SK-N-SH (cell line): ENCODE results near the gene PDLIM5. TPM values are rescaled to one million over a fixed set of nuclear protein-coding genes. Genes with fewer than 3 reads are reported as not detected.

Experiments used
- CTCF ChIA-PET: fragments of 300-600, 350-600 bp; formaldehyde crosslinking; extraction: SDS; loops from one replicate; lab custom pipeline; 2021; lab: Yijun Ruan, JAX
- POLR2A ChIA-PET: fragments of 350-600 bp; sonication (Branson Sonifier 250); formaldehyde crosslinking; extraction: SDS; loops from one replicate; lab custom pipeline; 2020; ENCODE audit warnings: antibody characterized with exemption, inconsistent platforms; lab: Yijun Ruan, JAX
- DNase-seq: peaks from one replicate; pipeline ENCODE4 v3.0.0; 2012
- H2AFZ ChIP-seq: fragments of 200-600 bp; sonication (generic); 2 replicates; pipeline ENCODE4 v1.8.1; 2016; ENCODE audit warnings: antibody characterized with exemption, mild to moderate bottlenecking, low read depth
- H3F3A ChIP-seq: fragments of 200-600 bp; sonication (generic); replicated peaks from 2 replicates; pipeline ENCODE3; 2016; ENCODE audit warnings: antibody characterized with exemption, mild to moderate bottlenecking; ENCODE audit not compliant: insufficient read depth
- H3K27ac ChIP-seq, 2 experiments: fragments of 200-500 bp in 1 of 2; fragments of 200-600 bp in 1 of 2; sonication (Bioruptor generic) in 1 of 2; sonication (generic), shearing (Covaris generic) in 1 of 2; 2 replicates each; pipeline versions ENCODE4 v1.5.1 to v1.6.1; 2014 to 2016; ENCODE audit warnings: low read depth in 2 of 2, inconsistent platforms in 1 of 2, low read length in 1 of 2, mild to moderate bottlenecking in 1 of 2, mixed read lengths in 1 of 2
- H3K27me3 ChIP-seq: fragments of 200-600 bp; sonication (generic), shearing (Covaris generic); 2 replicates; pipeline ENCODE4 v1.6.1; 2016; ENCODE audit warnings: mixed run types; ENCODE audit not compliant: insufficient read depth
- H3K36me3 ChIP-seq, 2 experiments: fragments of 200-500 bp in 1 of 2; fragments of 200-600 bp in 1 of 2; sonication (Bioruptor generic) in 1 of 2; sonication (generic) in 1 of 2; replicated peaks in 1 of 2; 2 replicates each; pipeline versions ENCODE3 to v1.5.1; 2014 to 2016; ENCODE audit warnings: low read length in 1 of 2, mild to moderate bottlenecking in 1 of 2; ENCODE audit not compliant: insufficient read depth in 2 of 2, control insufficient read depth in 1 of 2
- H3K4me1 ChIP-seq, 2 experiments: fragments of 200-500 bp in 1 of 2; fragments of 200-600 bp in 1 of 2; sonication (Bioruptor generic) in 1 of 2; sonication (generic), shearing (Covaris generic) in 1 of 2; 2 replicates each; pipeline versions ENCODE4 v1.5.1 to v1.6.1; 2014 to 2016; ENCODE audit warnings: low read depth in 1 of 2, low read length in 1 of 2, mixed run types in 1 of 2; ENCODE audit not compliant: insufficient read depth in 2 of 2, control insufficient read depth in 1 of 2
- H3K4me2 ChIP-seq: fragments of 200-600 bp; sonication (generic), shearing (Covaris generic); 2 replicates; pipeline ENCODE4 v1.6.1; 2017; ENCODE audit warnings: mixed run types
- H3K4me3 ChIP-seq, 2 experiments: fragments of 200-500 bp in 1 of 2; fragments of 200-600 bp in 1 of 2; sonication (Bioruptor generic) in 1 of 2; sonication (generic), shearing (Covaris generic) in 1 of 2; 2 replicates each; pipeline versions ENCODE4 v1.5.1 to v1.8.1; 2014 to 2016; ENCODE audit warnings: low read depth in 2 of 2, inconsistent platforms in 1 of 2, low read length in 1 of 2, mild to moderate bottlenecking in 1 of 2, mixed read lengths in 1 of 2, moderate library complexity in 1 of 2
- H3K79me2 ChIP-seq: fragments of 200-600 bp; sonication (generic); 2 replicates; pipeline ENCODE4 v1.8.1; 2017; ENCODE audit warnings: mild to moderate bottlenecking; ENCODE audit not compliant: insufficient read depth
- H3K9ac ChIP-seq: fragments of 200-600 bp; sonication (generic); 2 replicates; pipeline ENCODE4 v1.6.1; 2017; ENCODE audit warnings: mixed run types
- H3K9me2 ChIP-seq: fragments of 200-600 bp; sonication (generic); 2 replicates; pipeline ENCODE4 v1.6.1; 2017; ENCODE audit warnings: mixed run types
- H3K9me3 ChIP-seq: fragments of 200-600 bp; sonication (generic); 2 replicates; pipeline ENCODE4 v1.6.1; 2017; ENCODE audit warnings: mixed run types, mild to moderate bottlenecking, moderate library complexity
- H4K20me1 ChIP-seq: fragments of 200-600 bp; sonication (generic); 2 replicates; pipeline ENCODE4 v1.6.1; 2017; ENCODE audit warnings: mild to moderate bottlenecking, mixed run types; ENCODE audit not compliant: insufficient read depth
- CHD2 ChIP-seq: fragments of 150-350 bp; IDR thresholded peaks from 2 replicates; pipeline ENCODE4 v1.6.1; 2018; ENCODE audit warnings: low read length; ENCODE audit not compliant: partially characterized antibody
- FOSL2 ChIP-seq: IDR thresholded peaks from 2 replicates; pipeline ENCODE4 v1.4.0; 2012; ENCODE audit warnings: low read depth, mild to moderate bottlenecking, moderate library complexity, borderline replicate concordance
- GABPA ChIP-seq: IDR thresholded peaks from 2 replicates; pipeline ENCODE4 v1.4.0; 2012; ENCODE audit warnings: low read depth, mild to moderate bottlenecking
- GATA2 ChIP-seq: sonication (generic); formaldehyde crosslinking; IDR thresholded peaks from 2 replicates; pipeline ENCODE4 v1.5.0; 2020; ENCODE audit warnings: mild to moderate bottlenecking, missing genetic modification reagents
- MEF2A ChIP-seq: IDR thresholded peaks from 2 replicates; pipeline ENCODE4 v1.4.0; 2012; ENCODE audit warnings: low read depth, borderline replicate concordance
- MXI1 ChIP-seq: IDR thresholded peaks from 2 replicates; pipeline ENCODE4 v1.6.1; 2012; ENCODE audit warnings: mild to moderate bottlenecking, low read depth, low read length, improper control_type of control experiment
- NFIC ChIP-seq: IDR thresholded peaks from 2 replicates; pipeline ENCODE4 v1.4.0; 2012; ENCODE audit warnings: borderline replicate concordance
- RAD21 ChIP-seq: IDR thresholded peaks from 2 replicates; pipeline ENCODE4 v1.6.1; 2012; ENCODE audit warnings: mild to moderate bottlenecking, low read length
- RCOR1 ChIP-seq: fragments of 150-350 bp; IDR thresholded peaks from 2 replicates; pipeline ENCODE4 v1.6.1; 2017; ENCODE audit warnings: antibody characterized with exemption, low read length
- SIN3A ChIP-seq: IDR thresholded peaks from 2 replicates; pipeline ENCODE4 v1.6.1; 2012; ENCODE audit warnings: low read depth, mild to moderate bottlenecking, low read length, moderate library complexity, borderline replicate concordance
- SMC3 ChIP-seq: IDR thresholded peaks from 2 replicates; pipeline ENCODE4 v1.6.1; 2012; ENCODE audit warnings: low read depth, low read length, improper control_type of control experiment
- TAF1 ChIP-seq: IDR thresholded peaks from 2 replicates; pipeline ENCODE4 v1.6.1; 2012; ENCODE audit warnings: low read depth, mild to moderate bottlenecking, low read length, moderate library complexity, borderline replicate concordance
- TEAD4 ChIP-seq: IDR thresholded peaks from 2 replicates; pipeline ENCODE4 v1.4.0; 2012; ENCODE audit warnings: mild to moderate bottlenecking, borderline replicate concordance; ENCODE audit not compliant: insufficient read depth
- YY1 ChIP-seq: IDR thresholded peaks from 2 replicates; pipeline ENCODE4 v1.4.0; 2012; ENCODE audit warnings: low read depth, mild to moderate bottlenecking
- WGBS: methylation state at CpG from one replicate; pipeline ENCODE4 v1.1.6; 2017; ENCODE audit warnings: low lambda C conversion rate; 5-methylcytosine and 5-hydroxymethylcytosine counted together
- polyA plus RNA-seq, 3 experiments: library from polyadenylated mRNA; depleted of rRNA; stranded (reverse); fragments of >200 nt; gene quantifications; 2 replicates each; pipeline ENCODE4 v1.2.3, GENCODE V29; 2012
- TF ChIP-seq, protein P1 (sequence below): fragments of 150-350 bp; IDR thresholded peaks from 2 replicates; pipeline ENCODE4 v1.6.1; 2016; ENCODE audit warnings: mild to moderate bottlenecking, low read depth, low read length
- TF ChIP-seq, protein P2 (sequence below): IDR thresholded peaks from 2 replicates; pipeline ENCODE4 v1.4.0; 2012; ENCODE audit warnings: low read depth, borderline replicate concordance
- TF ChIP-seq, protein P3 (sequence below): IDR thresholded peaks from 2 replicates; pipeline ENCODE4 v1.6.1; 2012; ENCODE audit warnings: mild to moderate bottlenecking, low read depth, low read length, moderate library complexity
- TF ChIP-seq, protein P4 (sequence below): IDR thresholded peaks from 2 replicates; pipeline ENCODE4 v1.4.0; 2012; ENCODE audit warnings: low read depth
- TF ChIP-seq, protein P5 (sequence below): IDR thresholded peaks from 2 replicates; pipeline ENCODE4; 2012

PDLIM5 gene
- polyA plus RNA-seq, 1 of the 3 experiments (the other 2 are of a cell fraction), result 36.7 TPM

DNA sequence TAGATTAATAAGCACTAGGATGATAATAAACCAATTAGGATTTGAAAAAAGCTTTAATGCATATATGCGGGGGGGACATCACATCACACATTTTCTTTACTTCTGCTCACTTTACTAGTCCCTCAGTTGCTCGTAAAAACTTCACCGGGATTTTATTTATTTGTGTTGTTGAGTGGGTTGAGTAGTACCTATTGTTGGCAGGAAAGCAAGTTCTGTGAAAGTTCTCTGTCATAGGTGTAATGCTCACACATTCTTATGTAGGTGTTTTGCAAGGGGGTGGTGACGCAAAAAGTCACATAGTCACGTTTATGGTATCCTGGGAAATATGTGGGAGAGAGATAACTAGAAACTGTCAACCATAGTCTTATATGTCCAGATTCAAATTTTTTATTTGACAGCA lies 65.3 kb downstream of the PDLIM5 start:
- POLR2A ChIA-PET, result no interaction called here
- Histone ChIP-seq H3K27ac (peak overlapping the region in 1 of 2 experiments; percentile 76; a peak in 2 of 4 replicates), H3K36me3 (peaks cover 0 to 33% of the 10 kb centered on the region in 2 experiments), H3K9me3 (no peaks in the 10 kb centered on the region), H4K20me1 (no peaks in the 10 kb centered on the region), H2AFZ (no peak overlapping the region), H3K4me3 (no peak overlapping the region)
- no peak for DNase-seq
- no peak for TF ChIP-seq CHD2
- TF ChIP-seq, all 33 proteins: peak for 0
- WGBS, result 94% methylated on average over 5 of the region's 5 CpGs
- no peak overlapping the region for H3K4me2 ChIP-seq
- no peaks in the 10 kb centered on the region for H3K9me2 ChIP-seq
- CTCF ChIA-PET, result no interaction called here
- peak overlapping the region; percentile 8; the same call in 1 of the 2 replicates for H3K9ac ChIP-seq
- peaks cover 0 to 30% of the 10 kb centered on the region in 2 experiments; a peak in 3 of 4 replicates for H3K4me1 ChIP-seq
- peaks cover 8% of the 10 kb centered on the region for H3F3A ChIP-seq
- H3K79me2 ChIP-seq, result peaks cover 100% of the 10 kb centered on the region
- H3K27me3 ChIP-seq, result no peaks in the 10 kb centered on the region

DNA sequence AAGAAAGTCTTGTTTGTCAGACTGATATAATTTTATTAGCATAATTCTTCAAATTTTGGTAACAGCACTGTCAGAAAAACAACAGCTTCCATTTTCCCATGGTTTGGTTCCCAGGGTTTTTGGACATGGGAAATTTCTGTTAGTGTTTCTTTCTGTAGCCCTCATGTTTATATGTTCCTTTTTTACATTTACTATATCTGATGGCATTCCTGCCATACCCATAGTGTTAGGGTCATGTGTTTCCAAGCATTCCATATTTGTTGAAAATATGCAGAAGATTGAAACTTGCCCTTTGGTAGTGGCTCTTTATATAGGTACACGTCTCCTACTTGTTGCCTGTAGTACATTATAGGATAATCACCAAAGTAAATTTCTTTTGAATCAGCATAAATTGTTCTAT lies 65.8 kb downstream of the PDLIM5 start:
- peaks cover 100% of the 10 kb centered on the region for H3K79me2 ChIP-seq
- no peak for DNase-seq
- 96% methylated on average over 1 of the region's 1 CpG for WGBS
- H3K27me3 ChIP-seq, result no peaks in the 10 kb centered on the region
- H2AFZ ChIP-seq, result no peak overlapping the region
- H3K36me3 ChIP-seq, result peaks cover 0 to 32% of the 10 kb centered on the region in 2 experiments
- H4K20me1 ChIP-seq, result no peaks in the 10 kb centered on the region
- no peak overlapping the region for H3K9ac ChIP-seq
- H3K4me1 ChIP-seq, result peaks cover 0 to 30% of the 10 kb centered on the region in 2 experiments; a peak in 3 of 4 replicates
- H3K4me3 ChIP-seq, result no peak overlapping the region
- peak overlapping the region in 1 of 2 experiments; percentile 76; a peak in 1 of 4 replicates for H3K27ac ChIP-seq
- peaks cover 5% of the 10 kb centered on the region for H3F3A ChIP-seq
- TF ChIP-seq YY1, result no peak
- TF ChIP-seq MEF2A, result no peak
- TF ChIP-seq MXI1, result no peak
- TF ChIP-seq, protein P1, sequence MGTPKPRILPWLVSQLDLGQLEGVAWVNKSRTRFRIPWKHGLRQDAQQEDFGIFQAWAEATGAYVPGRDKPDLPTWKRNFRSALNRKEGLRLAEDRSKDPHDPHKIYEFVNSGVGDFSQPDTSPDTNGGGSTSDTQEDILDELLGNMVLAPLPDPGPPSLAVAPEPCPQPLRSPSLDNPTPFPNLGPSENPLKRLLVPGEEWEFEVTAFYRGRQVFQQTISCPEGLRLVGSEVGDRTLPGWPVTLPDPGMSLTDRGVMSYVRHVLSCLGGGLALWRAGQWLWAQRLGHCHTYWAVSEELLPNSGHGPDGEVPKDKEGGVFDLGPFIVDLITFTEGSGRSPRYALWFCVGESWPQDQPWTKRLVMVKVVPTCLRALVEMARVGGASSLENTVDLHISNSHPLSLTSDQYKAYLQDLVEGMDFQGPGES, result no peak
- TF ChIP-seq NFIC, result no peak
- TF ChIP-seq RAD21, result no peak
- no peak for TF ChIP-seq FOSL2
- TF ChIP-seq GATA2 (CRISPR knock-in tag), result no peak
- TF ChIP-seq, protein P2, sequence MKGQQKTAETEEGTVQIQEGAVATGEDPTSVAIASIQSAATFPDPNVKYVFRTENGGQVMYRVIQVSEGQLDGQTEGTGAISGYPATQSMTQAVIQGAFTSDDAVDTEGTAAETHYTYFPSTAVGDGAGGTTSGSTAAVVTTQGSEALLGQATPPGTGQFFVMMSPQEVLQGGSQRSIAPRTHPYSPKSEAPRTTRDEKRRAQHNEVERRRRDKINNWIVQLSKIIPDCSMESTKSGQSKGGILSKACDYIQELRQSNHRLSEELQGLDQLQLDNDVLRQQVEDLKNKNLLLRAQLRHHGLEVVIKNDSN, result no peak
- no peak for TF ChIP-seq GABPA
- no peak for TF ChIP-seq CHD2
- TF ChIP-seq SIN3A, result no peak
- no peak for TF ChIP-seq TAF1
- no peak for TF ChIP-seq SMC3
- TF ChIP-seq, protein P3, sequence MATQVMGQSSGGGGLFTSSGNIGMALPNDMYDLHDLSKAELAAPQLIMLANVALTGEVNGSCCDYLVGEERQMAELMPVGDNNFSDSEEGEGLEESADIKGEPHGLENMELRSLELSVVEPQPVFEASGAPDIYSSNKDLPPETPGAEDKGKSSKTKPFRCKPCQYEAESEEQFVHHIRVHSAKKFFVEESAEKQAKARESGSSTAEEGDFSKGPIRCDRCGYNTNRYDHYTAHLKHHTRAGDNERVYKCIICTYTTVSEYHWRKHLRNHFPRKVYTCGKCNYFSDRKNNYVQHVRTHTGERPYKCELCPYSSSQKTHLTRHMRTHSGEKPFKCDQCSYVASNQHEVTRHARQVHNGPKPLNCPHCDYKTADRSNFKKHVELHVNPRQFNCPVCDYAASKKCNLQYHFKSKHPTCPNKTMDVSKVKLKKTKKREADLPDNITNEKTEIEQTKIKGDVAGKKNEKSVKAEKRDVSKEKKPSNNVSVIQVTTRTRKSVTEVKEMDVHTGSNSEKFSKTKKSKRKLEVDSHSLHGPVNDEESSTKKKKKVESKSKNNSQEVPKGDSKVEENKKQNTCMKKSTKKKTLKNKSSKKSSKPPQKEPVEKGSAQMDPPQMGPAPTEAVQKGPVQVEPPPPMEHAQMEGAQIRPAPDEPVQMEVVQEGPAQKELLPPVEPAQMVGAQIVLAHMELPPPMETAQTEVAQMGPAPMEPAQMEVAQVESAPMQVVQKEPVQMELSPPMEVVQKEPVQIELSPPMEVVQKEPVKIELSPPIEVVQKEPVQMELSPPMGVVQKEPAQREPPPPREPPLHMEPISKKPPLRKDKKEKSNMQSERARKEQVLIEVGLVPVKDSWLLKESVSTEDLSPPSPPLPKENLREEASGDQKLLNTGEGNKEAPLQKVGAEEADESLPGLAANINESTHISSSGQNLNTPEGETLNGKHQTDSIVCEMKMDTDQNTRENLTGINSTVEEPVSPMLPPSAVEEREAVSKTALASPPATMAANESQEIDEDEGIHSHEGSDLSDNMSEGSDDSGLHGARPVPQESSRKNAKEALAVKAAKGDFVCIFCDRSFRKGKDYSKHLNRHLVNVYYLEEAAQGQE, result no peak
- TF ChIP-seq, protein P4, sequence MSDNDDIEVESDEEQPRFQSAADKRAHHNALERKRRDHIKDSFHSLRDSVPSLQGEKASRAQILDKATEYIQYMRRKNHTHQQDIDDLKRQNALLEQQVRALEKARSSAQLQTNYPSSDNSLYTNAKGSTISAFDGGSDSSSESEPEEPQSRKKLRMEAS, result no peak
- TF ChIP-seq RCOR1, result no peak
- no peak for TF ChIP-seq TEAD4
- TF ChIP-seq, protein P5, sequence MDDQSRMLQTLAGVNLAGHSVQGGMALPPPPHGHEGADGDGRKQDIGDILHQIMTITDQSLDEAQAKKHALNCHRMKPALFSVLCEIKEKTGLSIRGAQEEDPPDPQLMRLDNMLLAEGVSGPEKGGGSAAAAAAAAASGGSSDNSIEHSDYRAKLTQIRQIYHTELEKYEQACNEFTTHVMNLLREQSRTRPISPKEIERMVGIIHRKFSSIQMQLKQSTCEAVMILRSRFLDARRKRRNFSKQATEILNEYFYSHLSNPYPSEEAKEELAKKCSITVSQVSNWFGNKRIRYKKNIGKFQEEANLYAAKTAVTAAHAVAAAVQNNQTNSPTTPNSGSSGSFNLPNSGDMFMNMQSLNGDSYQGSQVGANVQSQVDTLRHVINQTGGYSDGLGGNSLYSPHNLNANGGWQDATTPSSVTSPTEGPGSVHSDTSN, result no peak
- CTCF ChIA-PET, result interaction anchor here (1.0 kb wide), 1 partner anchor 85 kb away, joined by 4 read pairs; no protein-coding TSS in a partner anchor
- POLR2A ChIA-PET, result no interaction called here
- H3K4me2 ChIP-seq, result no peak overlapping the region
- H3K9me3 ChIP-seq, result no peaks in the 10 kb centered on the region
- H3K9me2 ChIP-seq, result no peaks in the 10 kb centered on the region
